HCT116 (cell line): Measurements from ENCODE around the gene NAALADL2. TPM values are rescaled to one million over a fixed set of nuclear protein-coding genes. Genes with fewer than 3 reads are reported as not detected.

ENCODE experiments used
- ATAC-seq: fragments of 200-7000 bp; cut with Tn5 transposase; 2 replicates; pipeline ENCODE4 v1.9.1; 2020; ENCODE audit warnings: mild to moderate bottlenecking, moderate library complexity
- BruUV-seq: library from RNA; stranded (reverse); fragments of 400-500 nt; replicated peaks from 2 replicates; lab custom pipeline; 2021; lab: Mats Ljungman, UMichigan
- CTCF ChIA-PET: fragments of 300-600 bp; sonication (Branson Sonifier 250); formaldehyde crosslinking; loops from one replicate; lab custom pipeline; 2021; ENCODE audit warnings: antibody characterized with exemption; lab: Charles Lee
- POLR2A ChIA-PET: fragments of 300-600, 350-600 bp; sonication (Branson Sonifier 250); formaldehyde crosslinking; loops from one replicate; lab custom pipeline; 2021; ENCODE audit warnings: antibody characterized with exemption; lab: Charles Lee
- RAD21 ChIA-PET, 2 experiments: fragments of 300-600 bp; sonication (Branson Sonifier 250); formaldehyde crosslinking; loops; one replicate each; lab custom pipeline; 2023; ENCODE audit warnings: low total read pairs in 2 of 2; ENCODE audit not compliant: uncharacterized antibody in 2 of 2, unreplicated experiment in 2 of 2, low non-redundant PET in 1 of 2; lab: Charles Lee
- DNase-seq: peaks from one replicate; pipeline ENCODE4 v3.0.0-alpha.2; 2010; ENCODE audit warnings: low read depth, low spot score
- H2AFZ ChIP-seq: fragments of 200-600 bp; shearing (Covaris generic), sonication (generic); 2 replicates; pipeline ENCODE4 v1.6.1; 2017; ENCODE audit warnings: low read depth, mixed run types, mixed read lengths, antibody characterized with exemption, low read length; ENCODE audit not compliant: poor library complexity, severe bottlenecking
- H3K27ac ChIP-seq: 2 replicates; pipeline ENCODE4 v1.5.1; 2012; ENCODE audit warnings: low read depth, low read length
- H3K27me3 ChIP-seq: fragments of 200-600 bp; sonication (generic); 2 replicates; pipeline ENCODE4 v1.6.1; 2016; ENCODE audit warnings: mixed run types, low read length, mixed read lengths; ENCODE audit not compliant: insufficient read depth
- H3K36me3 ChIP-seq, 2 experiments: fragments of 200-500 bp in 1 of 2; fragments of 200-600 bp in 1 of 2; sonication (Bioruptor generic) in 1 of 2; sonication (generic) in 1 of 2; 2 replicates each; pipeline versions ENCODE4 v1.5.1 to v1.6.1; 2014 to 2016; ENCODE audit warnings: low read length in 2 of 2, inconsistent platforms in 1 of 2, mixed read lengths in 1 of 2, mixed run types in 1 of 2; ENCODE audit not compliant: insufficient read depth in 2 of 2, control insufficient read depth in 1 of 2
- H3K4me1 ChIP-seq, 2 experiments: fragments of 200-600 bp in 1 of 2; sonication (generic) in 1 of 2; 2 replicates each; pipeline versions ENCODE4 v1.5.1 to v1.6.1; 2012 to 2017; ENCODE audit warnings: low read length in 2 of 2, inconsistent platforms in 1 of 2, mild to moderate bottlenecking in 1 of 2, mixed read lengths in 1 of 2, mixed run types in 1 of 2, moderate library complexity in 1 of 2; ENCODE audit not compliant: insufficient read depth in 2 of 2, control insufficient read depth in 1 of 2
- H3K4me2 ChIP-seq: fragments of 200-600 bp; sonication (generic); 2 replicates; pipeline ENCODE4 v1.6.1; 2017; ENCODE audit warnings: mixed run types, low read length, mixed read lengths
- H3K4me3 ChIP-seq, 2 experiments: fragments of 200-600 bp in 1 of 2; sonication (generic) in 1 of 2; replicated peaks in 1 of 2; 2 replicates each; pipeline ENCODE4 v1.5.1; 2011 to 2016; ENCODE audit warnings: low read length in 2 of 2, control low read depth in 1 of 2, low read depth in 1 of 2, mild to moderate bottlenecking in 1 of 2, mixed read lengths in 1 of 2, mixed run types in 1 of 2
- H3K79me2 ChIP-seq: fragments of 200-600 bp; sonication (generic); 2 replicates; pipeline ENCODE4 v1.6.1; 2017; ENCODE audit warnings: mild to moderate bottlenecking, mixed run types, low read length, moderate library complexity, mixed read lengths; ENCODE audit not compliant: insufficient read depth
- H3K9ac ChIP-seq: fragments of 200-600 bp; sonication (generic); 2 replicates; pipeline ENCODE4 v1.6.1; 2016; ENCODE audit warnings: low read length, mixed read lengths
- H3K9me2 ChIP-seq: fragments of 200-600 bp; sonication (generic), shearing (Covaris generic); 2 replicates; pipeline ENCODE4 v1.6.1; 2017; ENCODE audit warnings: mixed run types, mild to moderate bottlenecking, moderate library complexity; ENCODE audit not compliant: insufficient read depth
- H3K9me3 ChIP-seq, 2 experiments: fragments of 200-500 bp in 1 of 2; fragments of 200-600 bp in 1 of 2; sonication (Bioruptor generic) in 1 of 2; sonication (generic) in 1 of 2; 2 replicates each; pipeline ENCODE4 v1.6.1; 2014 to 2017; ENCODE audit warnings: low read length in 2 of 2, mixed read lengths in 2 of 2, inconsistent platforms in 1 of 2, low read depth in 1 of 2, mild to moderate bottlenecking in 1 of 2, mixed run types in 1 of 2, moderate library complexity in 1 of 2; ENCODE audit not compliant: control insufficient read depth in 1 of 2, insufficient read depth in 1 of 2
- H4K20me1 ChIP-seq: fragments of 200-600 bp; sonication (generic), shearing (Covaris generic); 2 replicates; pipeline ENCODE4 v1.6.1; 2017; ENCODE audit warnings: mixed run types, mild to moderate bottlenecking, moderate library complexity; ENCODE audit not compliant: insufficient read depth
- EGR1 ChIP-seq: IDR thresholded peaks from 2 replicates; pipeline ENCODE4 v1.6.1; 2012; ENCODE audit warnings: low read depth
- ELF1 ChIP-seq: IDR thresholded peaks from 2 replicates; pipeline ENCODE4 v1.6.1; 2012; ENCODE audit warnings: low read depth, borderline replicate concordance
- FOSL1 ChIP-seq: IDR thresholded peaks from 2 replicates; pipeline ENCODE4 v1.6.1; 2012; ENCODE audit warnings: low read depth
- JUND ChIP-seq: IDR thresholded peaks from 2 replicates; pipeline ENCODE4 v1.6.1; 2012
- ZBTB33 ChIP-seq: IDR thresholded peaks from 2 replicates; pipeline ENCODE4 v1.6.1; 2011; ENCODE audit warnings: mild to moderate bottlenecking, low read length, moderate library complexity; ENCODE audit not compliant: insufficient replicate concordance; ENCODE audit errors: extremely low read depth
- ZNF274 ChIP-seq: fragments of 200-500 bp; sonication (Bioruptor generic); IDR thresholded peaks from 2 replicates; pipeline ENCODE4 v1.6.1; 2014; ENCODE audit warnings: mild to moderate bottlenecking, low read depth, low read length, inconsistent platforms
- intact Hi-C: fragments of 100-400 bp; cut with micrococcal nuclease; formaldehyde crosslinking; loops from 2 replicates; pipeline ENCODE4 v1.10.0; 2022
- total RNA-seq: library from RNA; stranded (reverse); gene quantifications from one replicate; pipeline ENCODE4 v1.2.1, GENCODE V29; 2021; ENCODE audit not compliant: unreplicated experiment
- TF ChIP-seq, protein P1 (sequence below), 3 experiments: fragments of 200-600 bp in 1 of 3; sonication (generic) in 1 of 3; IDR thresholded peaks in 2 of 3; conservative IDR thresholded peaks in 1 of 3; 2 replicates each; pipeline ENCODE4 v1.5.1; 2012 to 2017; ENCODE audit warnings: low read depth in 2 of 3, low read length in 2 of 3, antibody characterized with exemption in 1 of 3, borderline replicate concordance in 1 of 3, control low read depth in 1 of 3, mild to moderate bottlenecking in 1 of 3, mixed read lengths in 1 of 3, mixed run types in 1 of 3, moderate library complexity in 1 of 3; ENCODE audit not compliant: insufficient read depth in 1 of 3

Gene NAALADL2
- total RNA-seq, 1 experiment from 2014 or later: 2.9 TPM

- CTCF ChIA-PET: no interaction called here
- DNase-seq (no peak), ATAC-seq (no peak)
- Histone ChIP-seq H4K20me1 (no peaks in the 10 kb centered on the region), H3K79me2 (no peaks in the 10 kb centered on the region), H3K9me3 (no peaks in the 10 kb centered on the region), H3K27me3 (no peaks in the 10 kb centered on the region), H3K27ac (no peak overlapping the region), H3K4me2 (no peak overlapping the region), H3K9me2 (no peaks in the 10 kb centered on the region), H3K4me1 (no peaks in the 10 kb centered on the region), H3K9ac (no peak overlapping the region), H2AFZ (no peak overlapping the region), H3K4me3 (no peak overlapping the region), H3K36me3 (no peaks in the 10 kb centered on the region)
- POLR2A ChIA-PET: no interaction called here
- intact Hi-C loops: no loop called here
- RAD21 ChIA-PET: no interaction called here
- TF ChIP-seq ZNF274: no peak
- no peak for TF ChIP-seq FOSL1
- no peak for TF ChIP-seq ZBTB33
- no peak for TF ChIP-seq ELF1
- no peak for TF ChIP-seq EGR1
- TF ChIP-seq JUND: no peak
- TF ChIP-seq, protein P1, sequence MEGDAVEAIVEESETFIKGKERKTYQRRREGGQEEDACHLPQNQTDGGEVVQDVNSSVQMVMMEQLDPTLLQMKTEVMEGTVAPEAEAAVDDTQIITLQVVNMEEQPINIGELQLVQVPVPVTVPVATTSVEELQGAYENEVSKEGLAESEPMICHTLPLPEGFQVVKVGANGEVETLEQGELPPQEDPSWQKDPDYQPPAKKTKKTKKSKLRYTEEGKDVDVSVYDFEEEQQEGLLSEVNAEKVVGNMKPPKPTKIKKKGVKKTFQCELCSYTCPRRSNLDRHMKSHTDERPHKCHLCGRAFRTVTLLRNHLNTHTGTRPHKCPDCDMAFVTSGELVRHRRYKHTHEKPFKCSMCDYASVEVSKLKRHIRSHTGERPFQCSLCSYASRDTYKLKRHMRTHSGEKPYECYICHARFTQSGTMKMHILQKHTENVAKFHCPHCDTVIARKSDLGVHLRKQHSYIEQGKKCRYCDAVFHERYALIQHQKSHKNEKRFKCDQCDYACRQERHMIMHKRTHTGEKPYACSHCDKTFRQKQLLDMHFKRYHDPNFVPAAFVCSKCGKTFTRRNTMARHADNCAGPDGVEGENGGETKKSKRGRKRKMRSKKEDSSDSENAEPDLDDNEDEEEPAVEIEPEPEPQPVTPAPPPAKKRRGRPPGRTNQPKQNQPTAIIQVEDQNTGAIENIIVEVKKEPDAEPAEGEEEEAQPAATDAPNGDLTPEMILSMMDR (IDR thresholded peaks at IDR 0.05 in 2 of 3, conservative IDR thresholded peaks at IDR 0.05 in 1 of 3; ENCODE audit: borderline replicate concordance in 1 of 3, insufficient read depth in 1 of 3, low read depth in 2 of 3, low read length in 2 of 3): no peak
- BruUV-seq: no TSS peak
Measured at GRCh38 chr3:175075269-175075668, 216.1 kb downstream of the NAALADL2 start.
